ENCODE measurements around the gene THOC1.

DNA sequence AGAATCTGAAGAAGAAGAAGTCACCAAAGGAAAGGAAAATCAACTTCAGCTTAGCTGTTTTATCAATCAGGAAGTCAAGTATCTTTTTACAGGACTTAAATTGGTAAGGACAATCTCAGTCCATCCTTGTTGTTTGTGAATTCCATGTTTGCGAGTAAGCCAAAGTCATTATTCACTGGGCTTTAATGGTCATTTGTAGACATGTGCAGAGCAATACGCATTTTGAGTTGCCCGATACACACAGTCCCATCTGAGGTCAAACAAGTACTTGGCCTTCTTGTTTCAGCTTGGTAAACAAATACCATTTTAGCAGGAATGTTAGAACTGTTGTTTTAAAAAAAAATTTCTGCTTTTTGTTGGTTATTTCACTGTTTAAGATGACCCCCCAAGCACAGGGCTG, 68.6 kb downstream of the THOC1 start:
- TF ChIP-seq, protein P1, sequence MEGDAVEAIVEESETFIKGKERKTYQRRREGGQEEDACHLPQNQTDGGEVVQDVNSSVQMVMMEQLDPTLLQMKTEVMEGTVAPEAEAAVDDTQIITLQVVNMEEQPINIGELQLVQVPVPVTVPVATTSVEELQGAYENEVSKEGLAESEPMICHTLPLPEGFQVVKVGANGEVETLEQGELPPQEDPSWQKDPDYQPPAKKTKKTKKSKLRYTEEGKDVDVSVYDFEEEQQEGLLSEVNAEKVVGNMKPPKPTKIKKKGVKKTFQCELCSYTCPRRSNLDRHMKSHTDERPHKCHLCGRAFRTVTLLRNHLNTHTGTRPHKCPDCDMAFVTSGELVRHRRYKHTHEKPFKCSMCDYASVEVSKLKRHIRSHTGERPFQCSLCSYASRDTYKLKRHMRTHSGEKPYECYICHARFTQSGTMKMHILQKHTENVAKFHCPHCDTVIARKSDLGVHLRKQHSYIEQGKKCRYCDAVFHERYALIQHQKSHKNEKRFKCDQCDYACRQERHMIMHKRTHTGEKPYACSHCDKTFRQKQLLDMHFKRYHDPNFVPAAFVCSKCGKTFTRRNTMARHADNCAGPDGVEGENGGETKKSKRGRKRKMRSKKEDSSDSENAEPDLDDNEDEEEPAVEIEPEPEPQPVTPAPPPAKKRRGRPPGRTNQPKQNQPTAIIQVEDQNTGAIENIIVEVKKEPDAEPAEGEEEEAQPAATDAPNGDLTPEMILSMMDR (IDR thresholded peaks at IDR 0.05) = no peak
- TF ChIP-seq POLR2A (IDR thresholded peaks at IDR 0.05) = no peak

Data from adrenal gland (tissue), 5 donors.